ENCODE results near the gene KCTD7.

KCTD7 gene

DNA sequence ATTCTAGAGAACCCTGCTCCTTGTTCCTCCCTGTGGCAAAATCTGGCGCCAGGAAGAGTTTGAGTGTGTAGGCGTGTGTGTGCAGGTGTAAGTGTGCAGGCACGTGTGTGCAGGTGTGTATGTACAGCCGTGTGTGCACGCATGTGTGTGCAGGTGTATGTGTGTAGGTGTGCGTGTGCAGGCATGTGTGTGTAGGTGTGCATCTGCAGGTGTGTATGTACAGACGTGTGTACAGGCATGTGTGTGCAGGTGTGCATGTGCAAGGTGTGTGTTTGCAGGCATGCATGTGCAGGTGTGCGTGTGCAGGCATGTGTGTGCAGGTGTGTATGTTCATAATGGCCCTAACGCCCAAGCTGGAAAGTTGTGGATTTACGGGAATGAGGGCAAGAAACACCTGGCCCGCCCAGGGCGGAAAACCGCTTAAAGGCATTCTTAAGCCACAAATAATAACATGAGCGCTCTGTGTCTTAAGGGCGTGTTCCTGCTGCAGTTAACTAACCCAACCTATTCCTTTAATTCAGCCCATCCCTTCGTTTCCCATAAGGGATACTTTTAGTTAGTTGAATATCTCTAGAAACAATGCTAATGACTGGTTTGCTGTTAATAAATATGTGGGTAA lies 34.1 kb downstream of the KCTD7 start:
- TF ChIP-seq, protein P1, sequence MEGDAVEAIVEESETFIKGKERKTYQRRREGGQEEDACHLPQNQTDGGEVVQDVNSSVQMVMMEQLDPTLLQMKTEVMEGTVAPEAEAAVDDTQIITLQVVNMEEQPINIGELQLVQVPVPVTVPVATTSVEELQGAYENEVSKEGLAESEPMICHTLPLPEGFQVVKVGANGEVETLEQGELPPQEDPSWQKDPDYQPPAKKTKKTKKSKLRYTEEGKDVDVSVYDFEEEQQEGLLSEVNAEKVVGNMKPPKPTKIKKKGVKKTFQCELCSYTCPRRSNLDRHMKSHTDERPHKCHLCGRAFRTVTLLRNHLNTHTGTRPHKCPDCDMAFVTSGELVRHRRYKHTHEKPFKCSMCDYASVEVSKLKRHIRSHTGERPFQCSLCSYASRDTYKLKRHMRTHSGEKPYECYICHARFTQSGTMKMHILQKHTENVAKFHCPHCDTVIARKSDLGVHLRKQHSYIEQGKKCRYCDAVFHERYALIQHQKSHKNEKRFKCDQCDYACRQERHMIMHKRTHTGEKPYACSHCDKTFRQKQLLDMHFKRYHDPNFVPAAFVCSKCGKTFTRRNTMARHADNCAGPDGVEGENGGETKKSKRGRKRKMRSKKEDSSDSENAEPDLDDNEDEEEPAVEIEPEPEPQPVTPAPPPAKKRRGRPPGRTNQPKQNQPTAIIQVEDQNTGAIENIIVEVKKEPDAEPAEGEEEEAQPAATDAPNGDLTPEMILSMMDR (IDR thresholded peaks at IDR 0.05; ENCODE audit: insufficient read depth, low read length, missing control alignments) = no peak
- no peak for DNase-seq (ENCODE audit: low read depth, low spot score)
- ChIA-PET POLR2A (no interaction called here), CTCF (no interaction called here)
- H3K4me3 ChIP-seq (ENCODE audit: low read depth, low read length) = no peak overlapping the region

DNA sequence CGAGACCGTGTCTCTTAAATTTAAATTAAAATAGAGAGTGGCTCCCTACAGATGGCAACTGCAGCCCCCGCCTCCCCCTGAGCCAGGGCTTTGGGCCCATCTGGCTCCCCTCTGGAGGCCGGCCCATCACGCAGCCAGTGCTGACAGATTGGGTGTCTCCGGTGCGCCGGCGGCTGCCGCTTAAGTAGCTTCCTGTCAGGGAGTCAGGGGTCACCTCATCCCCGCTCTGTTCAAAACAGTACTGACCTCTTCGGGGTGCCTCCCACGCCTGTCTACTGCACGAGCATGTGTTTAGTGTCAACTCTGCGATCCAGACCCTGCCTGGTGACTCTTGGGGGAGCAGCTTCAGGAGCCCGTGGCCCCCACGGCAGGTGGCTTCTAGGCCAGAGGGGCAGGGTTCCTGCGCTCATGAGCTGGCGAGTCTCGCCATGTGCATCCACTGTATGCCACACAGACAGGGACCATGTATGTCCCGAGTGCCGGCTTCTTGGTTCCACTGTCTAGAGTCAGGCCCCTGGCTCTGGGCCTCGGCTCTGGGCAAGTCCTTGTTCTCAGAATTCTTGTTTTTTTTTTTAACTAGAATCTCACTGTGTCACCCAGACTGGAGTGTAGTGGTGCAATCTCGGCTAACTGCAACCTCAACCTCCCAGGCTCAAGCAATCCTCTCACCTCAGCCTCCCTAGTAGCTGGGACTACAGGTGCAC lies 36.1 kb downstream of the KCTD7 start:
- TF ChIP-seq, protein P1 (IDR thresholded peaks at IDR 0.05; ENCODE audit: insufficient read depth, low read length, missing control alignments) = no peak
- DNase-seq (ENCODE audit: low read depth, low spot score) = no peak
- no peak overlapping the region for H3K4me3 ChIP-seq (ENCODE audit: low read depth, low read length)
- ChIA-PET CTCF (no interaction called here), POLR2A (interaction anchor here (0.9 kb wide), 1 partner anchor 10 kb away, joined by 3 read pairs; no protein-coding TSS in a partner anchor)

DNA sequence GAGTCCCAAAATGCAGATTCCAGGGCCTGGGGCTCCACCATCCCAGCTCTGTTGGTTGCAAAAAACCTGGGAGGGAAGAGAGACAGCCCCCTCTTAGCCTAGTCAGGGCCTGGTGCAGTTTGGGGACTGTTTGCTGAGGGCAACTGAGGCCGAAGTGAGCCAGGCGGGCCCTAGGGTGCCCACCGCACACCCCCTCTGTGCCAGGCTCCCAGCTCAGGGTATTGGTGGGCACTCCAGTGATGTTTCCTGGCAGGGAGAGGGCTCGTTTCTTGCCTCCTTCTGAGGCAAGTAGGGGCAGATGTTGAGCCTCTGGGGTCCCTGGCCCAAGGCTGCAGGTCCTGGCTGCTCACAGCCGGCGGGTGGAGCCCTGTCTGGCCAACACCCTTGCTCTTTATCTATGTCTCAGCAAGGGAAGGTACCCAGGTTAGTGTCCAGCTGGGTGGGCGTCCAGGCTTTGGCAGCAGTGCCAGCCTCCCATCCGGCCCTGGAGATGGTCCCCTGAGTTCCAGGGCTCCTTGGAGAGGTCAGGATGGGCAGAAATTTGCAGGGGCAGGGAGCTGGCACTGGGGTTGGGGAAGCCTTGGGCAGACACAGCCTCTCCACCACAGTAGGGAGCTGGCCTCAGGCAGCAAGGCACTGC lies 37.8 kb downstream of the KCTD7 start:
- no peak overlapping the region for H3K4me3 ChIP-seq (ENCODE audit: low read depth, low read length)
- CTCF ChIA-PET = interaction anchor here (1.2 kb wide), 1 partner anchor 15 kb away, joined by 3 read pairs; no protein-coding TSS in a partner anchor
- no peak for DNase-seq (ENCODE audit: low read depth, low spot score)
- TF ChIP-seq, protein P1 (IDR thresholded peaks at IDR 0.05; ENCODE audit: insufficient read depth, low read length, missing control alignments) = no peak
- POLR2A ChIA-PET = no interaction called here

DNA sequence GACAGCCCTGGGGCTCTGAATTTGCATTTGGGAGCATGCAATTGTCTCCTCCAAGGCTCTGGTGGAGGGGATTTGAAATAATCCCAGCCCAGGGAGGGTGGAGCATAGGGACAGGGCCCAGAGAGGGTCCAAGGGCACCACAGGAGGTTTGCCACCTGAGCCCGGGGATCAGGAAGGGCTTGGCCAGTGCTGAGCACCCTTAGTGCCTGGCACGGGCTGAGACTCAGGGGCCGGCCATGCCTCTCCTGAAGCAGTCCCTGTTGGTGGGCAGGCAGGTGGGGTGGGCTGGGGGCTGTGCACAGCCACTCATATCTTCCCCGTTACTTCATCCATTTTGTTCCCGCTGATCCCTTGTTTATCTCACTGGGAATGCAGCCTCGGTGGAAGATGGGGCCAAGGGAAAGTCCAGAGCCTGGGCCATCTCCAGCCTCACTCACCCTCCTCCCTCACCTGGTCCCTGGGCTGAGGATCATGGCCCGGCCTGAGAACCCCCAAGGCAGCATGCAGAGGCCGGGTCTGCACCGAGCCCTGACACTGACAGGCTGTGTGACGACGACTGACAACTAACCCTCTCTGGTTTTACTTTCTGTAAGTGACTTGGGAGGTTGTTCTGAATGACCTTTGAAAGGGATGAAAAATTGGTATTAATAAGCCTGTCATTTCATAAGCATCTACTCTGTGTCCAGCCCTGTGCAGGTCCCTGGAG lies 38.5 kb downstream of the KCTD7 start:
- ChIA-PET CTCF (interaction anchor here (2.1 kb wide), 1 partner anchor 9 kb away, joined by 4 read pairs; no protein-coding TSS in a partner anchor), POLR2A (no interaction called here)
- H3K4me3 ChIP-seq (ENCODE audit: low read depth, low read length) = no peak overlapping the region
- no peak for DNase-seq (ENCODE audit: low read depth, low spot score)
- TF ChIP-seq, protein P1 (IDR thresholded peaks at IDR 0.05; ENCODE audit: insufficient read depth, low read length, missing control alignments) = no peak

DNA sequence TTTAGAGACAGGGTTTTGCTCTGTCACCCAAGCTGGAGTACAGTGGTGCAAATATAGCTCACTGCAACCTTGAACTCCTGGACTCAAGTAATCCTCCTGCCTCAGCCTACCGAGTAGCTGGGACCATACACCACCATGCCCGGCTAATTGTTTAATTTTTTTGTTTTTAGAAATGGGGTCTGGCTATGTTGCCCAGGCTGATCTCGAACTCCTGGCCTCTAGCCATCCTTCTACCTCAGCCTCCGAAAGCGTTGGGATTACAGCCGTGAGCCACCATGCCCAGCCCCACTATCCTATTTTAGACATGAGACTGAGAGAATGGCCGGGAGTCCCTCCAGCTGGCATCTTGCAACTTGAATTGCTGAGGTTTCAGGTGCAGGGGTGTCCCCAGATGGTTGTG lies 39.4 kb downstream of the KCTD7 start:
- ChIA-PET POLR2A (no interaction called here), CTCF (interaction anchor here (2.1 kb wide), 1 partner anchor 10 kb away, joined by 4 read pairs; no protein-coding TSS in a partner anchor)
- TF ChIP-seq, protein P1 (IDR thresholded peaks at IDR 0.05; ENCODE audit: insufficient read depth, low read length, missing control alignments) = no peak
- H3K4me3 ChIP-seq (ENCODE audit: low read depth, low read length) = no peak overlapping the region
- no peak for DNase-seq (ENCODE audit: low read depth, low spot score)
